H1 (cell line): ENCODE results near the gene BLOC1S4. TPM values are rescaled to one million over a fixed set of nuclear protein-coding genes. Genes with fewer than 3 reads are reported as not detected.

Experiments
- CTCF ChIA-PET: fragments of 300-600 bp; sonication (Branson Sonifier 250); formaldehyde crosslinking; loops from one replicate; lab custom pipeline; 2021; ENCODE audit not compliant: partially characterized antibody; lab: Charles Lee
- POLR2A ChIA-PET: fragments of 300-600 bp; sonication (Branson Sonifier 250); formaldehyde crosslinking; loops from one replicate; lab custom pipeline; 2021; ENCODE audit warnings: inconsistent platforms; ENCODE audit not compliant: partially characterized antibody; lab: Charles Lee
- DNase-seq, 2 experiments: peaks; one replicate each; pipeline versions ENCODE4 v3.0.0 to v3.0.0-alpha.2; 2010 to 2022; ENCODE audit warnings: low spot score in 2 of 2, low read depth in 1 of 2, mixed read lengths in 1 of 2
- FAIRE-seq: peaks from 2 replicates; lab custom pipeline; 2011; peaks lifted over from hg19 to GRCh38; lab: Jason Lieb, UNC
- H2AFZ ChIP-seq: 2 replicates; pipeline ENCODE4 v1.8.1; 2012; ENCODE audit warnings: low read length, inconsistent platforms
- H2AK5ac ChIP-seq: 2 replicates; pipeline ENCODE4 v1.6.1; 2013; ENCODE audit warnings: low read depth, low read length
- H2BK120ac ChIP-seq: replicated peaks from 2 replicates; pipeline ENCODE3; 2013; ENCODE audit warnings: low read depth, low read length, inconsistent platforms
- H2BK12ac ChIP-seq: 2 replicates; pipeline ENCODE4 v1.6.1; 2013; ENCODE audit warnings: low read depth, low read length
- H2BK15ac ChIP-seq: 2 replicates; pipeline ENCODE4 v1.6.1; 2013; ENCODE audit warnings: low read length
- H2BK20ac ChIP-seq: 2 replicates; pipeline ENCODE4 v1.6.1; 2013; ENCODE audit warnings: low read length
- H2BK5ac ChIP-seq: 2 replicates; pipeline ENCODE4 v1.6.1; 2013; ENCODE audit warnings: low read depth, low read length
- H3K14ac ChIP-seq: 2 replicates; pipeline ENCODE4 v1.6.1; 2013; ENCODE audit warnings: inconsistent platforms; ENCODE audit not compliant: insufficient read length
- H3K18ac ChIP-seq: 2 replicates; pipeline ENCODE4 v1.6.1; 2013; ENCODE audit warnings: low read length; ENCODE audit errors: extremely low read depth
- H3K23ac ChIP-seq: 2 replicates; pipeline ENCODE4 v1.6.1; 2013; ENCODE audit warnings: inconsistent platforms; ENCODE audit not compliant: insufficient read length
- H3K23me2 ChIP-seq: 2 replicates; pipeline ENCODE4 v1.6.1; 2013; ENCODE audit warnings: low read depth, low read length
- H3K27ac ChIP-seq: 2 replicates; pipeline ENCODE4 v1.6.1; 2011; ENCODE audit warnings: low read depth, low read length, inconsistent platforms
- H3K27me3 ChIP-seq, 4 experiments: replicated peaks in 1 of 4; 1 replicate in 1 of 4; 2 replicates in 3 of 4; pipeline versions ENCODE4 v1.6.1 to v1.8.1; 2011 to 2013; ENCODE audit warnings: low read length in 3 of 4, mild to moderate bottlenecking in 3 of 4, inconsistent platforms in 2 of 4, mixed read lengths in 2 of 4, moderate library complexity in 1 of 4; ENCODE audit not compliant: control insufficient read depth in 3 of 4, insufficient read depth in 3 of 4; ENCODE audit errors: extremely low read depth in 1 of 4
- H3K36me3 ChIP-seq, 4 experiments: 2 replicates each; pipeline versions ENCODE4 v1.6.1 to v1.8.1; 2011 to 2013; ENCODE audit warnings: mild to moderate bottlenecking in 4 of 4, low read length in 3 of 4, moderate library complexity in 2 of 4, control low read depth in 1 of 4, inconsistent platforms in 1 of 4; ENCODE audit not compliant: insufficient read depth in 4 of 4, control insufficient read depth in 2 of 4
- H3K4ac ChIP-seq: replicated peaks from 2 replicates; pipeline ENCODE3; 2013; ENCODE audit warnings: low read length, low read depth, mixed read lengths, inconsistent platforms; ENCODE audit not compliant: insufficient read length
- H3K4me1 ChIP-seq, 4 experiments: replicated peaks in 1 of 4; 1 replicate in 1 of 4; 2 replicates in 3 of 4; pipeline versions ENCODE4 v1.6.1 to v1.8.1; 2011 to 2013; ENCODE audit warnings: low read length in 3 of 4, inconsistent platforms in 2 of 4, mixed read lengths in 1 of 4; ENCODE audit not compliant: insufficient read depth in 4 of 4, control insufficient read depth in 3 of 4
- H3K4me2 ChIP-seq, 2 experiments: 2 replicates each; pipeline versions ENCODE4 v1.6.1 to v1.8.1; 2011 to 2013; ENCODE audit warnings: low read depth in 2 of 2, low read length in 2 of 2, control low read depth in 1 of 2, inconsistent platforms in 1 of 2, mild to moderate bottlenecking in 1 of 2; ENCODE audit not compliant: insufficient read depth in 1 of 2
- H3K4me3 ChIP-seq, 4 experiments: fragments of 200-600, 300-600 bp in 1 of 4; sonication (generic), shearing (Covaris generic), sonication (Bioruptor Twin) in 1 of 4; 2 replicates each; pipeline versions ENCODE4 v1.5.1 to v1.8.1; 2011 to 2016; ENCODE audit warnings: low read length in 4 of 4, low read depth in 3 of 4, control low read depth in 2 of 4, inconsistent platforms in 2 of 4, mild to moderate bottlenecking in 2 of 4, mixed read lengths in 1 of 4, moderate library complexity in 1 of 4; ENCODE audit not compliant: insufficient read depth in 2 of 4; ENCODE audit errors: extremely low read depth in 1 of 4
- H3K56ac ChIP-seq: replicated peaks from 2 replicates; pipeline ENCODE3; 2013; ENCODE audit warnings: low read depth, mild to moderate bottlenecking, mixed read lengths, low read length, inconsistent platforms; ENCODE audit not compliant: insufficient read length
- H3K79me1 ChIP-seq: 2 replicates; pipeline ENCODE4 v1.6.1; 2013; ENCODE audit warnings: low read depth, low read length, control low read depth
- H3K79me2 ChIP-seq, 2 experiments: 2 replicates each; pipeline versions ENCODE4 v1.6.1 to v1.8.1; 2012 to 2013; ENCODE audit warnings: low read length in 2 of 2, mild to moderate bottlenecking in 2 of 2, inconsistent platforms in 1 of 2; ENCODE audit not compliant: insufficient read depth in 2 of 2, control insufficient read depth in 1 of 2
- H3K9ac ChIP-seq, 4 experiments: replicated peaks in 1 of 4; 1 replicate in 1 of 4; 2 replicates in 3 of 4; pipeline versions ENCODE4 v1.6.1 to v1.8.1; 2011 to 2013; ENCODE audit warnings: low read depth in 3 of 4, low read length in 3 of 4, control low read depth in 2 of 4, mild to moderate bottlenecking in 2 of 4, moderate library complexity in 2 of 4, inconsistent platforms in 1 of 4; ENCODE audit errors: extremely low read depth in 1 of 4
- H3K9me3 ChIP-seq, 2 experiments: 2 replicates each; pipeline versions ENCODE4 v1.6.1 to v1.8.1; 2012 to 2013; ENCODE audit warnings: mild to moderate bottlenecking in 2 of 2, moderate library complexity in 2 of 2, control low read depth in 1 of 2, inconsistent platforms in 1 of 2, low read depth in 1 of 2, low read length in 1 of 2, mixed read lengths in 1 of 2; ENCODE audit not compliant: insufficient read depth in 2 of 2
- H4K20me1 ChIP-seq, 2 experiments: replicated peaks in 1 of 2; 2 replicates each; pipeline versions ENCODE3 to v1.8.1; 2011 to 2013; ENCODE audit warnings: inconsistent platforms in 2 of 2, low read length in 2 of 2, mild to moderate bottlenecking in 1 of 2; ENCODE audit not compliant: insufficient read depth in 2 of 2, control insufficient read depth in 1 of 2
- H4K5ac ChIP-seq: 2 replicates; pipeline ENCODE4 v1.6.1; 2013; ENCODE audit warnings: low read length, low read depth, mixed read lengths, inconsistent platforms; ENCODE audit not compliant: insufficient read length
- H4K8ac ChIP-seq: 2 replicates; pipeline ENCODE4 v1.8.0; 2013; ENCODE audit warnings: mild to moderate bottlenecking, moderate library complexity, low read length, inconsistent platforms; ENCODE audit not compliant: insufficient read depth; ENCODE audit errors: extremely low read depth
- H4K91ac ChIP-seq: replicated peaks from 2 replicates; pipeline ENCODE3; 2013; ENCODE audit warnings: low read length, mixed read lengths, inconsistent platforms; ENCODE audit not compliant: insufficient read length
- BRCA1 ChIP-seq: IDR thresholded peaks from 2 replicates; pipeline ENCODE4 v1.6.1; 2012; ENCODE audit warnings: low read depth, low read length, improper control_type of control experiment
- CBX5 ChIP-seq: fragments of 300-800, 300-1000 bp; sonication (generic); IDR thresholded peaks from 2 replicates; pipeline ENCODE4 v1.7.1; 2016; ENCODE audit warnings: antibody characterized with exemption, low read length, low read depth
- CEBPB ChIP-seq: IDR thresholded peaks from 2 replicates; pipeline ENCODE4 v1.6.1; 2012; ENCODE audit warnings: low read depth, low read length
- HDAC2 ChIP-seq, 2 experiments: fragments of 300-600 bp in 1 of 2; sonication (generic) in 1 of 2; IDR thresholded peaks; 2 replicates each; pipeline ENCODE4 v1.6.1; 2011 to 2012; ENCODE audit warnings: low read depth in 2 of 2, low read length in 2 of 2, mild to moderate bottlenecking in 2 of 2, moderate library complexity in 2 of 2, borderline replicate concordance in 1 of 2, inconsistent platforms in 1 of 2
- JUND ChIP-seq: IDR thresholded peaks from 2 replicates; pipeline ENCODE4 v1.6.1; 2011; ENCODE audit warnings: mild to moderate bottlenecking, improper control_type of control experiment, low read length
- PHF8 ChIP-seq: fragments of 200-600 bp; sonication (generic); conservative IDR thresholded peaks from 2 replicates; pipeline ENCODE4 v1.7.1; 2012; ENCODE audit warnings: low read depth, mild to moderate bottlenecking, inconsistent platforms, low read length, moderate library complexity
- POU5F1 ChIP-seq: IDR thresholded peaks from 2 replicates; pipeline ENCODE4 v1.6.1; 2011; ENCODE audit warnings: low read depth, mild to moderate bottlenecking, low read length, moderate library complexity
- SIX5 ChIP-seq: IDR thresholded peaks from 2 replicates; pipeline ENCODE4 v1.6.1; 2011; ENCODE audit warnings: mild to moderate bottlenecking, low read depth, low read length
- SP2 ChIP-seq: IDR thresholded peaks from 2 replicates; pipeline ENCODE4 v1.6.1; 2012; ENCODE audit warnings: mild to moderate bottlenecking, low read length, inconsistent platforms
- SRF ChIP-seq: IDR thresholded peaks from 2 replicates; pipeline ENCODE4 v1.6.1; 2011; ENCODE audit warnings: mild to moderate bottlenecking, low read depth, low read length, moderate library complexity
- SUZ12 ChIP-seq: fragments of 200-600 bp; sonication (generic); IDR thresholded peaks from 2 replicates; pipeline ENCODE4 v1.6.1; 2012; ENCODE audit warnings: mild to moderate bottlenecking, inconsistent platforms, low read length, moderate library complexity, mixed read lengths
- YY1 ChIP-seq: IDR thresholded peaks from 2 replicates; pipeline ENCODE4 v1.6.1; 2011; ENCODE audit warnings: low read depth, mild to moderate bottlenecking, low read length
- WGBS, 2 experiments: shearing (Covaris generic) in 1 of 2; methylation state at CpG; one replicate each; pipeline versions ENCODE4 v1.1.6 to v1.1.7; 2013 to 2015; ENCODE audit warnings: low lambda C conversion rate in 2 of 2, mixed read lengths in 2 of 2, inconsistent platforms in 1 of 2, low coverage in 1 of 2, missing lambda C conversion rate in 1 of 2; ENCODE audit not compliant: insufficient replicate concordance in 2 of 2, insufficient coverage in 1 of 2, insufficient read length in 1 of 2; ENCODE audit errors: extremely low coverage in 1 of 2, missing lambda C conversion rate in 1 of 2; 5-methylcytosine and 5-hydroxymethylcytosine counted together
- polyA plus RNA-seq, 7 experiments: library from polyadenylated mRNA; depleted of rRNA in 3 of 7; stranded (reverse) in 5 of 7; unstranded in 2 of 7; fragments of >200 nt in 5 of 7; fragments of 200-250 nt in 2 of 7; gene quantifications; 1 replicate in 5 of 7; 2 replicates in 1 of 7; 4 replicates in 1 of 7; pipeline versions ENCODE4 v1.2.1 to v1.2.3, GENCODE V29; 2011 to 2013; ENCODE audit warnings: missing spikeins in 2 of 7, mixed read lengths in 2 of 7
- total RNA-seq: library from RNA; stranded (reverse); fragmentation: NEBNext Ultra II Directional; extraction: Animal tissue kit (Norgen Biotek cat#: 25700); gene quantifications from 2 replicates; pipeline ENCODE4 v1.2.1, GENCODE V29; 2021
- TF ChIP-seq, protein P1 (sequence below), 3 experiments: IDR thresholded peaks; 1 replicate in 2 of 3; 2 replicates in 1 of 3; pipeline versions ENCODE4 v1.5.1 to v1.6.1; 2011; ENCODE audit warnings: low read length in 3 of 3, mild to moderate bottlenecking in 3 of 3, inconsistent platforms in 2 of 3, low read depth in 1 of 3, moderate library complexity in 1 of 3; ENCODE audit not compliant: insufficient read depth in 1 of 3; ENCODE audit errors: control extremely low read depth in 1 of 3

The BLOC1S4 gene
- total and polyA plus RNA-seq, 2 of the 8 experiments (the other 6 are each of a cell fraction or from before 2014, with no cell fraction given), result 19.1 to 27.8 TPM

DNA sequence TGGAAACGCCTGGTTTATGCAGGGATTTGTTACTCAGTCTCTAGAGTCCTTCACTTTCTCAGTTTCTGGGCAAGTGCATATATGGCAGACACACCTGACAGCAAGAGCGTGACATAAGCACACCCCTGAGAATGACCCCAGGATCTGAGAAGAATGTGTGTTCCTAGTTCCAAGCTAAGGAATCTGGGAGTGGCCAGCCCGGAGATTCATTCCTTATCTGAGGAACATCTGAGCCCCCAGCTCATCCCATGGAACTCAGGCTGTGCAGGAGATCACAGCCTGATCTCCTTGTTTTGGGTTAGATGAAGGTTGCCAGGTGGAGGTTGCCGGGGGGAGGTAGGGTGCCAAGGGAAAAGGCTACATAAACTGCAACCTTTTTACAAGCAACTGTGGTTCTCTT is 42.8 kb downstream of the BLOC1S4 start:
- FAIRE-seq, result no peak
- WGBS, 2 experiments, result 86% methylated on average over 4 of the region's 4 CpGs; no CpG with 5 or more reads in 1 of the 2 experiments
- TF ChIP-seq PHF8 (no peak), HDAC2 (IDR thresholded peaks at IDR 0.05; ENCODE audit: borderline replicate concordance in 1 of 2, low read depth in 2 of 2, low read length in 2 of 2) (no peak), CBX5 (no peak), SRF (no peak), CEBPB (no peak), BRCA1 (no peak), SIX5 (no peak), POU5F1 (no peak), SUZ12 (no peak), SP2 (no peak), YY1 (no peak), JUND (no peak)
- TF ChIP-seq, protein P1, sequence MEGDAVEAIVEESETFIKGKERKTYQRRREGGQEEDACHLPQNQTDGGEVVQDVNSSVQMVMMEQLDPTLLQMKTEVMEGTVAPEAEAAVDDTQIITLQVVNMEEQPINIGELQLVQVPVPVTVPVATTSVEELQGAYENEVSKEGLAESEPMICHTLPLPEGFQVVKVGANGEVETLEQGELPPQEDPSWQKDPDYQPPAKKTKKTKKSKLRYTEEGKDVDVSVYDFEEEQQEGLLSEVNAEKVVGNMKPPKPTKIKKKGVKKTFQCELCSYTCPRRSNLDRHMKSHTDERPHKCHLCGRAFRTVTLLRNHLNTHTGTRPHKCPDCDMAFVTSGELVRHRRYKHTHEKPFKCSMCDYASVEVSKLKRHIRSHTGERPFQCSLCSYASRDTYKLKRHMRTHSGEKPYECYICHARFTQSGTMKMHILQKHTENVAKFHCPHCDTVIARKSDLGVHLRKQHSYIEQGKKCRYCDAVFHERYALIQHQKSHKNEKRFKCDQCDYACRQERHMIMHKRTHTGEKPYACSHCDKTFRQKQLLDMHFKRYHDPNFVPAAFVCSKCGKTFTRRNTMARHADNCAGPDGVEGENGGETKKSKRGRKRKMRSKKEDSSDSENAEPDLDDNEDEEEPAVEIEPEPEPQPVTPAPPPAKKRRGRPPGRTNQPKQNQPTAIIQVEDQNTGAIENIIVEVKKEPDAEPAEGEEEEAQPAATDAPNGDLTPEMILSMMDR (IDR thresholded peaks at IDR 0.05; ENCODE audit: control extremely low read depth in 1 of 3, insufficient read depth in 1 of 3, low read depth in 1 of 3, low read length in 3 of 3), result no peak

More for the DNA sequence above, 42.8 kb downstream of the BLOC1S4 start:
- no peak overlapping the region for H3K14ac ChIP-seq
- DNase-seq, result no peak
- H3K18ac ChIP-seq, result no peak overlapping the region
- H3K23me2 ChIP-seq, result no peaks in the 10 kb centered on the region
- H3K79me2 ChIP-seq, result no peaks in the 10 kb centered on the region
- H2BK5ac ChIP-seq, result no peak overlapping the region
- H3K27ac ChIP-seq, result no peak overlapping the region
- no peak overlapping the region for H2BK120ac ChIP-seq
- CTCF ChIA-PET, result interaction anchor here (1.0 to 2.9 kb wide), 4 partner anchors 8 to 115 kb away, joined by 3 to 10 read pairs (median 6); no protein-coding TSS in a partner anchor
- no peaks in the 10 kb centered on the region for H3K36me3 ChIP-seq
- no peak overlapping the region for H4K8ac ChIP-seq
- H3K27me3 ChIP-seq, result no peaks in the 10 kb centered on the region
- H3K9me3 ChIP-seq, result peaks cover 0 to 2% of the 10 kb centered on the region in 2 experiments; a peak in 2 of 4 replicates
- H3K4me1 ChIP-seq, result no peaks in the 10 kb centered on the region
- H3K9ac ChIP-seq, result no peak overlapping the region
- H3K4me2 ChIP-seq, result no peak overlapping the region
- no peak overlapping the region for H2BK15ac ChIP-seq
- no peak overlapping the region for H4K91ac ChIP-seq
- H3K4me3 ChIP-seq, result no peak overlapping the region
- H2AK5ac ChIP-seq, result no peak overlapping the region
- H3K56ac ChIP-seq, result no peak overlapping the region
- no peak overlapping the region for H3K4ac ChIP-seq
- H2BK12ac ChIP-seq, result no peak overlapping the region
- POLR2A ChIA-PET, result no interaction called here
- no peaks in the 10 kb centered on the region for H3K79me1 ChIP-seq
- H4K20me1 ChIP-seq, result no peaks in the 10 kb centered on the region
- H2AFZ ChIP-seq, result no peak overlapping the region
- no peak overlapping the region for H4K5ac ChIP-seq
- no peak overlapping the region for H3K23ac ChIP-seq
- H2BK20ac ChIP-seq, result no peak overlapping the region
